SK-N-SH (cell line): Measurements from ENCODE around the gene C16orf96.

Source experiments
- CTCF ChIP-seq: fragments of 200-600 bp; sonication (generic); IDR thresholded peaks from 2 replicates; pipeline ENCODE4 v1.6.1; 2017; ENCODE audit warnings: antibody characterized with exemption, mild to moderate bottlenecking, moderate library complexity
- EZH2phosphoT487 ChIP-seq: fragments of 200-600 bp; sonication (generic); IDR thresholded peaks from 2 replicates; pipeline ENCODE4 v1.6.1; 2017; ENCODE audit warnings: low read depth, mixed run types, mild to moderate bottlenecking, antibody characterized with exemption, moderate library complexity, borderline replicate concordance
- FOXM1 ChIP-seq: IDR thresholded peaks from 2 replicates; pipeline ENCODE4 v1.4.0; 2012; ENCODE audit warnings: low read depth, mild to moderate bottlenecking
- RAD21 ChIP-seq: IDR thresholded peaks from 2 replicates; pipeline ENCODE4 v1.6.1; 2012; ENCODE audit warnings: mild to moderate bottlenecking, low read length
- RCOR1 ChIP-seq: fragments of 150-350 bp; IDR thresholded peaks from 2 replicates; pipeline ENCODE4 v1.6.1; 2017; ENCODE audit warnings: antibody characterized with exemption, low read length
- TEAD4 ChIP-seq: IDR thresholded peaks from 2 replicates; pipeline ENCODE4 v1.4.0; 2012; ENCODE audit warnings: mild to moderate bottlenecking, borderline replicate concordance; ENCODE audit not compliant: insufficient read depth
- TF ChIP-seq, protein P1 (sequence below): fragments of 150-350 bp; IDR thresholded peaks from 2 replicates; pipeline ENCODE4 v1.6.1; 2017; ENCODE audit warnings: antibody characterized with exemption, low read length, low read depth, borderline replicate concordance

DNA sequence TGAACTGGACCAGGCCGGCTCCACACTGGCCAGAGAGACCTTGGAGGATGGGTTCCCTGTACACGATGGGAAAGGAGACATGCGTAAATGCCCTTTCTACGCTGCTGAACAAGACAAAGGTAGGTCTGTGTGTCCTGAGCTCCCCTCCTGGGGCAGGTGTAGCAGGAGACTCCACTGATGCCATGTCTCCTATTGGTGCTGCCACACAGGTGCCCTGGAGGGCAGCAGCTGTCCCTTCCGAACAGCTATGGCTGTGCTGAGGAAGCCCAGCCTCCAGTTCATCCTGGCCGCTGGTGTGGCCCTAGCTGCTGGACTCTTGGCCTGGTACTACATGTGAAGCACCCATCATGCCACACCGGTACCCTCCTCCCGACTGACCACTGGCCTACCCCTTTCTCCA, 46.7 kb upstream of the C16orf96 start:
- no peak for TF ChIP-seq EZH2phosphoT487
- no peak for TF ChIP-seq CTCF
- TF ChIP-seq TEAD4 = no peak
- TF ChIP-seq, protein P1, sequence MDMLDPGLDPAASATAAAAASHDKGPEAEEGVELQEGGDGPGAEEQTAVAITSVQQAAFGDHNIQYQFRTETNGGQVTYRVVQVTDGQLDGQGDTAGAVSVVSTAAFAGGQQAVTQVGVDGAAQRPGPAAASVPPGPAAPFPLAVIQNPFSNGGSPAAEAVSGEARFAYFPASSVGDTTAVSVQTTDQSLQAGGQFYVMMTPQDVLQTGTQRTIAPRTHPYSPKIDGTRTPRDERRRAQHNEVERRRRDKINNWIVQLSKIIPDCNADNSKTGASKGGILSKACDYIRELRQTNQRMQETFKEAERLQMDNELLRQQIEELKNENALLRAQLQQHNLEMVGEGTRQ = no peak
- no peak for TF ChIP-seq RCOR1
- TF ChIP-seq RAD21 = no peak
- no peak for TF ChIP-seq FOXM1
